Activated T-cell treated with anti-CD3 and anti-CD28 coated beads, Interleukin-2, amount 50 U/mL, for 48 hours (primary cell): Measurements from ENCODE around the gene MMEL1.

ENCODE experiments used
- DNase-seq, 2 experiments: peaks; one replicate each; pipeline ENCODE4 v3.0.0-alpha.2; 2020

Gene MMEL1

GRCh38 chr1:2642560-2643413 lies 10.0 kb upstream of the MMEL1 start:
- DNase-seq = peak; percentile 95 to 96

GRCh38 chr1:2642131-2642559 lies 9.3 kb upstream of the MMEL1 start:
- no peak for DNase-seq

GRCh38 chr1:2641381-2642130 lies 8.7 kb upstream of the MMEL1 start:
- DNase-seq = peak in 1 of 2 experiments; percentile 19

GRCh38 chr1:2640626-2641025 lies 7.8 kb upstream of the MMEL1 start:
- peak in 1 of 2 experiments; percentile 18 for DNase-seq

GRCh38 chr1:2639607-2640521 lies 7.0 kb upstream of the MMEL1 start:
- DNase-seq = peak; percentile 13 to 14

GRCh38 chr1:2639203-2639602 lies 6.4 kb upstream of the MMEL1 start:
- DNase-seq = peak in 1 of 2 experiments; percentile 14

- DNase-seq = peak in 1 of 2 experiments; percentile 8
Observed at GRCh38 chr1:2638466-2639115, 5.8 kb upstream of the MMEL1 start.

GRCh38 chr1:2637442-2638145 lies 4.8 kb upstream of the MMEL1 start:
- peak in 1 of 2 experiments; percentile 14 for DNase-seq

GRCh38 chr1:2636733-2637132 lies 3.9 kb upstream of the MMEL1 start:
- DNase-seq = peak; percentile 11

GRCh38 chr1:2635361-2636010 lies 2.7 kb upstream of the MMEL1 start:
- peak; percentile 13 for DNase-seq

GRCh38 chr1:2633936-2634491 lies 1.2 kb upstream of the MMEL1 start:
- peak in 1 of 2 experiments; percentile 11 for DNase-seq

- peak in 1 of 2 experiments; percentile 10 for DNase-seq
Observed at GRCh38 chr1:2633366-2633935, 635 bp upstream of the MMEL1 start.

- no peak for DNase-seq
Observed at GRCh38 chr1:2632051-2632430, 775 bp downstream of the MMEL1 start.

GRCh38 chr1:2631136-2632050 lies 1.4 kb downstream of the MMEL1 start:
- no peak for DNase-seq

GRCh38 chr1:2630498-2631135 lies 2.2 kb downstream of the MMEL1 start:
- no peak for DNase-seq

- DNase-seq = no peak
Observed at GRCh38 chr1:2629627-2630497, 3.0 kb downstream of the MMEL1 start.

- no peak for DNase-seq
Observed at GRCh38 chr1:2628933-2629626, 3.7 kb downstream of the MMEL1 start.
